Placental epithelial cell (primary cell): Measurements from ENCODE around the gene RHOBTB3. TPM values are rescaled to one million over a fixed set of nuclear protein-coding genes. Genes with fewer than 3 reads are reported as not detected.

ENCODE experiments used
- total RNA-seq: library from RNA; depleted of rRNA; stranded (reverse); fragments of >200 nt; gene quantifications from 2 replicates; pipeline ENCODE4 v1.2.3, GENCODE V29; 2012

RHOBTB3 gene, protein sequence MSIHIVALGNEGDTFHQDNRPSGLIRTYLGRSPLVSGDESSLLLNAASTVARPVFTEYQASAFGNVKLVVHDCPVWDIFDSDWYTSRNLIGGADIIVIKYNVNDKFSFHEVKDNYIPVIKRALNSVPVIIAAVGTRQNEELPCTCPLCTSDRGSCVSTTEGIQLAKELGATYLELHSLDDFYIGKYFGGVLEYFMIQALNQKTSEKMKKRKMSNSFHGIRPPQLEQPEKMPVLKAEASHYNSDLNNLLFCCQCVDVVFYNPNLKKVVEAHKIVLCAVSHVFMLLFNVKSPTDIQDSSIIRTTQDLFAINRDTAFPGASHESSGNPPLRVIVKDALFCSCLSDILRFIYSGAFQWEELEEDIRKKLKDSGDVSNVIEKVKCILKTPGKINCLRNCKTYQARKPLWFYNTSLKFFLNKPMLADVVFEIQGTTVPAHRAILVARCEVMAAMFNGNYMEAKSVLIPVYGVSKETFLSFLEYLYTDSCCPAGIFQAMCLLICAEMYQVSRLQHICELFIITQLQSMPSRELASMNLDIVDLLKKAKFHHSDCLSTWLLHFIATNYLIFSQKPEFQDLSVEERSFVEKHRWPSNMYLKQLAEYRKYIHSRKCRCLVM
- 368 and 392 TPM in 2 replicates for total RNA-seq

DNA sequence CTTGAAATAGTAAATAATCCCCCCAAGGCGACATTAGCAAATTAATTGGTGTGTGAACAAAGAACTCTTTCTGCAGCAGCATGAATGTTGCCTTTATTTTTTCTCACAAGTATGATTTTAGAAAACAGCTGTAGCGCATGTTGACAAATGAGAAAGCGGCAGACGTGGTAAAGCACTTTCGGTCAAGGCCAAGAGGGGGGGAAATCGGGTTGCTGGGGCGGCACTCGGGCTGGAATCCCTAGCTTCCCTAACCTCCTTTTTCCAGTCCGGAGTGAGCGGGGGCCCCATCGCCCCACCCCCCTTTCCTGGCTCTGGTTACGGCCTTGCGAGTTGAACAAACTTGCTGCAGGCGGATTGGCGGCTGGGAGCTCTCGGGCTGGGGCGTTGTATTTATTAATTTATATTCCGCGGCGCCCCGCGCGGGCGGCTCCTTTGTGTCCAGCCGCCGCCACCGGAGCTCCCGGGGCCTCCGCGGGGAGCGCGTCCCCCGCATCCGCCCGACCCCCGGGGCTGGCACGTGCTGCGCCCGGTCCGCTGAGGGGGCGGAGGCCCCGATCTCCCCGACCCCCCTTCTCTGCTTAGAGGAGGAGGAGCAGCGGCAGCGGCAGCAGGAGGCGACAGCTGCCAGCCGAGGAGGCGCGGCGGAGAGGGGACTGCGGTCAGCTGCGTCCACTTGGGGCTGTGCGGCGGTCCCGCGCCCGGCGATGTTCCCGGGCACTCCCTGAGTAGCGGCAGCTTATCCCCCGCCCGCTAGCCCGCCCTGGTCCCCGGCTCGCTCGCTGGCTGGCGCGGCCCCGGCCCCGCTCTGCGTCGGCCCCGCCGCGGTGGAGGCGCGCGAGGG, at the start of gene RHOBTB3:
Gene RHOBTB3, plus strand, starts transcription at position 607 of the 841 bp plus-strand sequence. CDS start 347 bp downstream, outside the sequence.

DNA sequence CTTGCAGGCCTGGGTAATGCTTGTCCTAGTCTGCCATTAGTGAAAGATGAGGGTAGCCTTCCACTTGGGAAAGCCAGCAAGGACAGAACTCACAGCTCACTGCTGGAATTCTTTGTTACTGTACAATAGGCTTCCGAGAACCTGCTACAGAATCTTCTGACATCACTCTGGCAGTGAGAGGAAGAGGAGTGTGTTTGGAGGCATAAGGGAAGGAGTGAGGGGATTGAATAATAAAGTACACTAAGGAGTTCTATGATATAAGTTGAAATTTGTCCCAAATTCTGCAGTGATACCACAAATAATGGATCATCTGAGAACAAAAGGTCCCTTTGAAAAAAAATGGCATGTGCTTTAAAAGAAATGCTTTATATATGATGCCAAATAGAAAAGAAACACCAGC, 48.2 kb upstream of the RHOBTB3 start, which contains the start of gene SPATA9:
Gene SPATA9, minus strand, starts transcription at position 101 of the 400 bp plus-strand sequence. CDS start 137 bp downstream, outside the sequence.

DNA sequence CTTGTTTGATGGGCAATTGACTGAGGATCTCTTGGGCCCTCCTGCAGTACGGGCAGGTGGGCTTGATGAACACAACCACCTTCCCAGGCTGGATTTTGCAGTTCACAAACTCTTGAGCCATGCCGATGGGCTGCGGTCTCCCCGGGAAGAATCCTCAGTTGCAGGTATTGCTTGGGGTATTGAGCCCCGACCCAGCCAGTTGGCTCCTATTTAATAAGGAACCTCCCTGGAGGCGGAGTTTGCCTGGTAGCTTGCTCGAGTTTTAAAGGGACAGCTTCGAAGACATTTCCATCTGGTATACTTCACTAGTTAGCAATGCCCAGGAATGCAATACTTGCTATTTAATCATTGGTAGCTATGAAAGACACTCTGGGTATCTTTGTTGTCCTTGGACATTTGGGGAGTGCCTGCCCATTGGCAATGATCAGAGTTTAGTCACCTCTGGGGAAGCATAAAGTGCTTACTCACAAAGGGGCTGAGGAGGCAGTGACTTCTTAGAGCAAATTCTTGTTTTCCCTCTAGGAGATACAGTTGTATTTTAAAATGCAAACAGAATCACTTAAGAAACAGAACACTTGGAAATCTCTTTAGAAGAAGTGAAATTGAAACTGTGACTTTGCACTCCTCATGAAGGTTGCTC, 91.5 kb downstream of the RHOBTB3 start, which contains the start of gene GLRX:
Gene GLRX, minus strand, starts transcription at position 185 of the 640 bp plus-strand sequence. Its CDS starts 64 bp downstream, at position 121.

Other genes starting within 250 kb of the RHOBTB3 start
- gene SKIC3, start 176.4 kb upstream of the RHOBTB3 start, total RNA-seq, result 83.4 and 100 TPM in 2 replicates
- 8.2 and 9.7 TPM in 2 replicates for gene ARSK, start 176.2 kb upstream of the RHOBTB3 start, total RNA-seq
- gene GPR150, start 111.2 kb upstream of the RHOBTB3 start, total RNA-seq, result not detected in 2 replicates
- 2.5 and 3.9 TPM in 2 replicates for gene RFESD, start 84.6 kb upstream of the RHOBTB3 start, total RNA-seq
- gene SPATA9, start 48.3 kb upstream of the RHOBTB3 start, total RNA-seq, result 0.22 and 2.0 TPM in 2 replicates
- 78.1 and 161 TPM in 2 replicates for gene GLRX, start 91.4 kb downstream of the RHOBTB3 start, total RNA-seq
- gene ELL2, start 230.5 kb downstream of the RHOBTB3 start, total RNA-seq, result 11.4 and 19.6 TPM in 2 replicates